DMS53 treated with DMSO at 0.1 percent for 48 hours (cell line): Measurements from ENCODE around the gene MICAL1.

Experiments used
- DNase-seq: peaks from one replicate; lab custom pipeline; 2025; ENCODE audit not compliant: unreplicated experiment; lab: John Stamatoyannopoulos, UW

Gene MICAL1

GRCh38 chr6:109456111-109456583, 575 bp upstream of the MICAL1 start:
- no peak for DNase-seq

DNA sequence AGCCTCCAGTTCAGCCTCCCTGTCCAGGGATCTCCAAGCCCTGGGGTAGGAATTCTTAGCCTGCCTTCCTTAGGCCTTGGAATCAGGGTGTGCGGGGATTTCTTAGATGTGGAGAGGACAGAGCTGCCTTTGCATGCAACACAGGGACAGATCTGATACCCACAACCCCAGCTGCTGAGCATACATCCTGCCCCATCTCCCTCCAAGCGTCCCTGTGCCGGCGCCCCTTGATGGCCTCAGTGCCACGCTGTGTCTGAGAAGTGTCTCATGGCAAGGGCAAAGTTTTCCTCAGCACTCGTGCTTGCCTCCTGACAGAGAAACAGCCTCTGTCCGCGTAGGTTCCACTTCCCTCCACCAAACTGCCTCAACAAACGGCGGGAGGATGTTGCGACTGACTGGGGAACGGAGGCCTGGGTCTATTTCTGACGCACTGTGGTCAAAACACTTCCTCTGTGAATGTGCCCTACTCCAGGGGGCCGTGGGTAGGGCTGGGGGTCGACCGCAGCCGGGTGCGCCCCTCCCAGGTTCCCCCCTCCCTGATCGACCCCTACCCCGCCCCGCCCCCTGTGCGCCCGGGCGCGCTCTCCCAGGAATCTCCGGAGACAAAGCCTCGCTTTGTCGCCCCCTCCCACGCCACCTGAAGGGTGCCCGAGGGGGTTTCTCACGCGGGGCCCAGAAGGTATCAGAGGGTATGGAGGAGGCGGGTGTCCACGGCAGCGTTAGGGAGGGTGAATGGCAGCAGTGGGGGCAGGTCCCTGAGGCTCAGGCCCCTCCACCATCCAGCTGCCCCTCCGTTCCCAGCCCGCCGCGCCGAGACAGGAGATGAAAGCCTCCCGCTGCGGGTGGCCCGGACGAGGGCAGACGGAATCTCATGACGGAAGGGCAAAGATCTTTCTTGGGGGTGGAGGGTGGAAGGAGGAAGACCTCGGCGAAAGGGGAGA, 806 bp downstream of the MICAL1 start:
- no peak for DNase-seq

- DNase-seq = no peak
Observed at GRCh38 chr6:109453594-109454495, 1.7 kb downstream of the MICAL1 start.

DNA sequence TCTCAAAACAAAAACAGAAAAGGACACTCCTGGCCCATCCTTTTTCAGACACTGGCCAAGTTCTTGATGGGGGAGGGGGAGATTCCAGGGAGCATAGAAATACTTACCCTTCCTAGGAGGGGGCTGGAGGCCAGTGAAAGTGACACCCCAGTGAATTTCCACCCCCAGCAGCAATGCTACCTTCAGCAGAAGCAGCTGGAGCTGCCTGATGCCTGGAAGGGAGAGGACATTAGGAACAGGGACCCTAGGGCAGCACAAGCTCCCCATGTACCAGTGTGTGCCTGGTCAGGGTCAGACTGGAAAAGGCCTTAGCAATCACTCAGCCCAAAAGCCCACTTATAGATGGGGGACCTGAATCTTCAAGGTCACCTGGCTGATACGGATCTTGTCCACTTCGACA, 2.4 kb downstream of the MICAL1 start:
- DNase-seq = no peak

GRCh38 chr6:109452181-109452580, 3.4 kb downstream of the MICAL1 start:
- no peak for DNase-seq

GRCh38 chr6:109451376-109451775, 4.2 kb downstream of the MICAL1 start:
- no peak for DNase-seq

DNA sequence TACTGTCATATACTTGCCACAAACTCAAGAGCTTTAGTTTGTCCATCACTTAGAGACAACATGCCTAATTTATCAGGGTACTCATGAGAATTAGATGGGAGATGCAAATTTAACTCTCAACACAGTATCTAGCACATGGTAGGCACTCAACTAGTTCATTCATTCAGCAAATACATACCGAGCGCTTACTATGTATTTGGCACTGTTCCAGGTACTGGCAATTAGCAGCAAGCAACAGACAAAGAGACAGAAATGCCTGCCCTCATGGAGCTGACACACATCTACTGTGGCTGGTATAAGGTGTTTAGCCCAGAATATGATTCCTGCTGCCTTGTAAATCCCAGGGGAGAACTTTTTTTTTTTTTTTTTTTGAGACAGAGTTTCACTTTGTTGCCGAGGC, 4.8 kb downstream of the MICAL1 start:
- DNase-seq = no peak

DNA sequence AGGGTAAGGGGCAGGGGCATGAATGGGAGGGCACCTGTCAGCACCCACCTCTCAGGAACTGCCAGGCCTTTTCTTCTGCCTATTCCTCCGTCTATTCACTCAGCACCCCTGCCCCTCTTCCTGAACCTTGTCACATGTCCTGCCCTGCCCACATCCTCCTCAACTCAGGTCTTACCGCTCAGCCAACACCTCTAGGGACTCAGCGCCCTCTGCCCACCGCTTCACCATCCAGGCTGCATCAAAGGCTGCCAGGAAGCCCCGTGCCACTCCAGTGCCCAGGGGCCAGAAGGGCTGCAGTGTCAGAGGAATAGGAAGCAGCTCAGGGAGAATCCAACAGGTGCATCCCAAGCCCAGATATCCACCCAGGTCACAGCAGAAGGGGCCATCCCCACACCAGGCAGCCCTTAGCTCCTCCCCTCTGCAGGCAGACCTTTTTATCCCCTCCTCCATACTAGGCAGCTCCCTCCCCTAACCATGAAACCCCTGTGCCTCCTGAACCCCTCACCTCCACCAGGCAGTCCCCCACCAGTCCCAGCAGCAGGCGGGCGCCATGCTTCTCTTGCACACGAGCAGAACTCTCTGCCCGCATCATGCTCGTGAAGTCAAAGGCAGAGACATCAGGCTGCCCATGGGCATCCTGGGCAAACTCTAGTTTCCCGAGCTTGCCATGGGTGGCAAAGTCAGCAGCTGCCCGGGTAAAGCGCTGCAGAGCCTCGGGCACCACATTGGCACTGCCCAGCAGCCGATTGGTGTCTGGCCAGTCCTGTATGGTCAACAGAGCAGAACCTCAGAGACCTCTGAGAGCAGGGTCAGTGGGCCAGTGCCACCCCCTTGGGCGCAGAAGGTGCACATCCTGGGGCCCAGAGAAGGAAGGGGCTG, 5.5 kb downstream of the MICAL1 start:
- no peak for DNase-seq

DNA sequence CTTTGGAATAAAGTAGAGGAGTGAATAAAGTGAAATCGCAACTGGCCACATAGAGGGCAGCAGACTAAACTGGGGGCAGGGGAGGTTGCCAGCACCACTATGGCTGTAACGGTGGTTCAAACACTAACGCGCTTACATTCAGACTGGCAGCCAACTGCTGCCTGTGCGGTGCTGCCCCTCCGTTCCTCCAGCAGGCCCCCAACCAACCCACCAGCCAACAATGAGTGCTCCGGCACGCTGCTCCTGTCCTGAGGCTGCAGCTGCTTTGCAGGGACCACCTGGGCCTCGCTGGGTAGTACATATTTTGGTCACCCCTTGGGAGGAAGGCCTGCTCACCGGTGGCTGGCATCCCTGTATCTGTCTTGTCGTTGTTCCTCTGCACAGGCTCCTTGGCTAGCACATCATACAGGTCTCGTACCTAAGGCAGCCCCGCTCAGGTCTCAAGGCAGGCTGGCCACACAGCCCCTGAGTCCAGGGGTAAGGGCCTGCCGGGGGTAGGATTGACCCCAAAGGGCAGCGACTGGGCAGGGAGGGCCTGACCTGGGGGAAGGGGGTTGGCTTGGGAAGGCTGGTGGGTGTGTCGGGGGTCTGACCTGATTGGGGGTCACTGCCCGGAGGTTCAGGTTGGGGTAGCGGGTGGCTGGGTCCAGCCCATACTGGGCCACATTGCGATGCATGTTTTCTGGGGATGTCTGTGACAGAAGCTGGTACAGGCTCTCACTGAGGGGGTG, 6.3 kb downstream of the MICAL1 start:
- DNase-seq = no peak

GRCh38 chr6:109448615-109449014, 7.0 kb downstream of the MICAL1 start:
- no peak for DNase-seq

DNA sequence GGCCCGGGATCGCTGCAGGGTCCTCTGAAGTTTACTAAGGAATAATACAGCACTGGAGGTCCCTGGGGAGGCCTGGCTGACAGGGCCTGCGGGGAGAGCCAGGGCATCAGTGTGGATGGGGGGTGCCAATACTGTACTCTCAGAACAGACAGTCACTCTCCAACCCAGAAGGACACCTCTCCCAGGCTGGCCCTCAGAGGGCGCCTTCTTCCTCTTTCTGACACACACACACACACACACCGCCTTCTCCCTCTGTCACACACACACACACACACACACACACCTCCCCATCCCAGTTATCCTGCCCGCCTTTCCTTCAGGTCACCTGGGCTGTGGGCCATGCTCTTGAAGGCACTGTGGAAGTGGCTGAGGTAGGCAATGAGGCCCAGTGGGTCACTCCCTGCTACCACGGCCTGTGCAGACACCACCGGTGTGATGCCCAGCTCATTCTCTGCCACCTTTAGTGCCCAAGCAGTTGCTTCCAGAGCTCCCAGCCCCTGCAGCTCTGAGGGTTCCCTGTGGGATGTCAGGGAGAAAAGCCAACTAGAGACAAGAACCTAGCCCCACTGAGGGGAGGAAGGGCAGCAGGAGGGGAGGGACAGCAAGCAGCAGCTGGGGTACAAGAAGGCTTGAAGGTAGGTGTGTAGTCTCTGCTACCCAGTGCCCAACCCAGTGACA, 7.6 kb downstream of the MICAL1 start:
- no peak for DNase-seq

DNA sequence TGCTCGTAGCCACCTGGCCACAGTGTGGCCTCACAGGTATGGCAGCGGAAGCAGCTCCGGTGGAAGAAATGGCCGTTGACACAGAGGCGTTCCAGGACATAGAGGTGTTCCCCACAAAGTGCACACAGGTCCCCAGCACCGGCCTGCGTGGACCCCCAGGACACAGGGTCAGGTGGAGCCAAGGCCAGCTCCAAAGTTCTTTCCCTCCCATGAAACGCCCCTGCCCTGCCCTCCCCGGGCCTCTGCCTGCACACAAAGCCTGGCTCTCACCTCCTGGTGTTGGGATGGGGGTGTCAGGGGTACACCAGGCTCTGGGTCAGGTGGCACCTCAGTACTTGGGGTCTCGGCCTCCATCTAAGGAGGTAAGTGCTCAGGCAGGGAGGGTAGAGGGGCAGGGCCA, 8.5 kb downstream of the MICAL1 start:
- DNase-seq = no peak

GRCh38 chr6:109446541-109446940, 9.0 kb downstream of the MICAL1 start:
- DNase-seq = no peak

GRCh38 chr6:109446072-109446471, 9.5 kb downstream of the MICAL1 start:
- DNase-seq = no peak

DNA sequence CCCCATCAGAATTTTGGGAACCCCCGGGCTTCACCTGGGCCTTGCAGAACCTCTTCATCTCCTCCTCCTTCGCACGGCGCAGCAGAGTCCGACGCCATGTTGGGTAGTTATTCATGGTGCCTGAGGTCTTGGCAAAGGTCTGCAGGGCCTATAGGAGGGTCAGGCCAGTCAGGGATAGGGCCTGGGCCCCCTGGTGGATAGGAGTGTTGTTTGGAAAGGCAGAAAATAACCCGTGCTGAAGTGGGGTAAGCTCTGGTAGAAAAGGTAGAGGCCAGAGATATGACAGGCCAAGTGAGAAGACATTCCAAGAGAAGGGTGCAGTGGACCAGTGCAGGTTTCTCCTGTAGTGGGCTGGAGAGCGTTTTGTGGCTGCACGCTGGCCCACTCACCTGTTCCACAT, 10.2 kb downstream of the MICAL1 start:
- no peak for DNase-seq

GRCh38 chr6:109443425-109443950, 12.1 kb downstream of the MICAL1 start:
- DNase-seq = no peak

DNA sequence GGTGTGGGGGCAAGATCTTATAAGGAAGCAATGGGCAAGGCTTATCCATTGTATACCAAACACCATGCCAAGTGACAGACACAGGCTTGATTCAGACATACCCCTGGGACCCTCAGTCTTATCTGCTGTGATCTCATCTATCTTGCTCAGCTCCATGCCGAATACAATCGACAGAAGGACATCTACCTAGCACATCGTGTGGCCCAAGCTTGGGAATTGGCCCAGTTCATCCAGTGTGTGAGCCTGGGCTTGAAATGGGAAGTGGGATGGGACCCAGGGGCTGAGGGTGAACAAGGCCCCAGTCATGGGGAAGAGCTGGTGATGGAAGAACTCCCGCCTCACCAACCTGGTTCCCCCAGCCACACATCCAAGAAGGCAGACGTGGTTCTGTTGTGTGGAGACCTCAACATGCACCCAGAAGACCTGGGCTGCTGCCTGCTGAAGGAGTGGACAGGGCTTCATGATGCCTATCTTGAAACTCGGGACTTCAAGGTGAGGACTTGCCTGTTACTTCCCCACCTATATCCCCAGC, 13.1 kb downstream of the MICAL1 start:
- no peak for DNase-seq

GRCh38 chr6:109441069-109441816, 14.3 kb downstream of the MICAL1 start:
- no peak for DNase-seq
